GM19372 (cell line): ENCODE data around the gene CALN1.

Experiments
- ATAC-seq: cut with Tn5 transposase; IDR thresholded peaks from one replicate; pipeline ENCODE4 v1.9.1; 2021; ENCODE audit warnings: mild to moderate bottlenecking, low read depth, moderate library complexity; ENCODE audit not compliant: unreplicated experiment

Gene CALN1

DNA sequence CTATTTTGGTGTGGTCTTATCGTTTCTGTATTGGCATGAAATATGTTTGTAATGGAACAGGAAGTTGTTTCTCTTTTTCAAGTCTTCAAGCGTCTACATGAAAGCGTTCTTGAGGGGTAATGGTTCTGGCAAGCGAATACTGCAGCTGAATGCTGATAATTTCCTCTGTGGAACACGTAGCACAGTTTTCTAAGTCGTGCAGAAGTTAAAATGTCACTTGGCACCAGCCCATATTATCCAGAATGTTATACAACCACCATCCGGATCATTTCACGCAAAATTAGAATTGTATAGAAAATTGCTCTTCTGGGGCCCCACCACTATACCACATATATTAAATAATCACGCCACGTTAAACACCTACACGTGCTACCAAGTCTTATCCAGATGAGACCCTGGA is 354.3 kb downstream of the CALN1 start:
- no peak for ATAC-seq

DNA sequence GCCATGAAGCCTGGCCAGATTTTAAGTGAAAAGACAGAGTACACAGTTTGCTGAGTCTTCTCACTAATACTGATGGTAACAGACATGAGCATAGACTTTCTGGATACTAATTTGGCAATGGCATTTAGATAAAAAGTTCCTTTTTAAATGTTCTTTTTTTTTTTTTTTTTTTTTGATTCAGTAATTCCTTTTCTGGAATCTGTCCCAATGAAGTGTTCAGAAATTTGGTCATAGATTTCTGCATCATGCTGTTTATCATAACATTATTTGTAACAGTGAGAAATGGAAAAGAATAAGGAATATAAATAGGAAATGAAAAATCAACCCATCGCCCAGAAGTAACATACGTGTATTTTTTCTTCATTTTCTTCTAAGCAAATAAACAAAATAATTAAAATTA is 354.9 kb downstream of the CALN1 start:
- ATAC-seq = no peak

DNA sequence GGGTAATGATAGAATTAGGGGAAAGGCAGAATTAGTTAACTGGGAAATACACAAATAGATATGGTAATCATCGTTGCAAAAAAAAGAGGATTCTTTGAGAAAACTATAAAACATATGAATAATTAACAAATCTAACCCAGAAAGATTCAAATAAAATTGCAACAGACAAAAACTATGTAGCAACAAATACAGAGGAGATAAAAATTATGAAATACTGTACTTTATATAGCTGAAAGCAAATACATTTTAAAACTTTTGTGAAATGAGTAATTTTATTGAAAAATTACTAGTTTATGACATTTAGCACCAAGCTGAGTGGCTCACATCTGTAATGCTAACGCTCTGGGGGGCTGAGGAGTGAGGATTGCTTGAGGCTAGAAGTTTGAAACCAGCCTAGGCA is 356.7 kb downstream of the CALN1 start:
- ATAC-seq = no peak

DNA sequence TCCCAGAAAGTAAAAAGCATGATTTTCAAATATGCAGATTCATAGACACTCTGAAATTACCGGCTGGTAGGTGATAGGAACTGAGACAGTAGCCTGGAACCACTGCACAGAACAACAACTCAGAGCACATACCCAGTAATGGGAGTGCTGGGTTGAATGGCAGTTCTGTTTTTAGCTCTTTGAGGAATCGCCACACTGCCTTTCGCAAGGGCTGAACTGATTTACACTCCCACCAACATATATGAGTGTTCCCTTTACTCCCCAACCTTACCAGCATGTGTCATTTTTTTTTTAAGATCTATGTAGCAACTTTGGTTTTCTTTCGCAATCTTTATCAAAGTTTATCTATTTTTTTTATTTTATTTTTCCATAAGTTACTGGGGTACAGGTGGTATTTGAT is 358.8 kb downstream of the CALN1 start:
- ATAC-seq = no peak

DNA sequence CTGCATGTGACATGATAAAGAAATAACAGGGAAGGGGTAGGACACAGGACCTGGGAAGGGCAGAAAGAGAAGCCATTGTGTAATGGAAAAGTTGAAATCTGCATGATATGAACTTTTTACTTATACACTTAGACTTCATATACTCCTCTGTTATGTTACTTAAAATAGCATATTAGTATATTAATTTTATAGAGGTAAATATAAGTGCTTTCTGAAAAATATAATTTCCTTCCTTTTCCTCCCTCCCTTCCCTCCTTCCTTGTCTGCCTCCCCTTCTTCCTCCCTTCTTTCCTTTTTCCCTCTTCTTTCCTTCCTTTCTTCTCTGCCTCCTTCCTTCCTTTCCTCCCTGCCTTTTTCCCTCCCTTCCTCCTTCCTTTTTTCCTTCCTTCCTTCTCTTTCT is 363.7 kb downstream of the CALN1 start:
- ATAC-seq = no peak

DNA sequence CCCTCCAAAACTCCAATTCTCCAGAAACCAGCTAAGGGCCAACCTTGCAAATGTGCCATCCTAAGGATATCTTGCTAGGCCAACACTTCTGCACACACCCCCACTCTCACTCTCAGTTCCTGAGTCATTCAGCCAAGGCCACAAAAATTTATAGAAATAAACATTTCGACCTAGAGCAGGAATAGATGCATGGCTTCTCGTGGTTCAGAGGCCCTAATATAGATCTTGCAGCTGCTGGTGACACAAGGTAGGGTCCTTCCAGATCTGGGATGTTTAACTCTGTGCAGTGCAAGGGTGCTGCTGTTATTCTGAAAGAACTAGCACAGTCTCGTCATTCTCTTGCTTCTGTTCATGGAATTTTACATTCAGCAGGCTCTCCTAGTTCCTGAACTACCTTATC is 369.3 kb downstream of the CALN1 start:
- ATAC-seq = no peak

DNA sequence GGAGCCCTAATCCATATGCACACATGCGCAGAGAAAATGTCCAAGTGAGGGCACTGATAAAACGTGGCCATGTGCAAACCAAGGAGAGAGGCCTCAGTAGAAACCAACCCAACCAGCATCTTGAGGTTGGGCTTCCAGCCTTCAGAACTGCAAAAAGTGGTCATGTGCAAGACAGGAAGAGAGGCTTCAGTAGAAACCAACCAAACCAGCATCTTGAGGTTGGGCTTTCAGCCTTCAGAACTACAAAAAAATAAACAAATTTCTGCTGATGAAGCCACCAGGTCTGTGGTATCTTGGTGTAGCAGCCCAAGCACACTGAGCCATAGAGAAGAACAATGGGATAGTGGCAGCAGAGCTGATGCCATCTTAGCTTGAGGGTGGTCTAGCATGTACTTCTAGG is 371.5 kb downstream of the CALN1 start:
- ATAC-seq = no peak

DNA sequence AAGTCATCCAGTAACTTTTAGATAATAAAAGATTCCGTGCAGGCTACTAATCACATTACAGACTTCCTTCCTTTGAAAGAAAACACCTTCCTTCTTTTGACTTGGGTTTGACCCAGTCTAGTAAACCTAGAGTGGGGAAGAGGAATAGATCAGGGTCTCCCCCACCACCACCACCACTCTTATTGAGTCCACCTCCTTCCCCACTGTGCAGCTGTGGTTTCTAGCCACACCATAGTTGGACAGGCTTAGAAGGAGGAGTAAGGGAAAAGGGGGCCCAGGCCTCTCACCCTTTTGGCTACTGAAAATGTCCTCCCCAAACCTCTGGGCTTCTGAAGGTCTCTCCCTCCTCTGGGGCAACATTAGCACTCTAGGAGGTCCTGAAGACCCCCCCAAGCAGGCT is 372.7 kb downstream of the CALN1 start:
- no peak for ATAC-seq

DNA sequence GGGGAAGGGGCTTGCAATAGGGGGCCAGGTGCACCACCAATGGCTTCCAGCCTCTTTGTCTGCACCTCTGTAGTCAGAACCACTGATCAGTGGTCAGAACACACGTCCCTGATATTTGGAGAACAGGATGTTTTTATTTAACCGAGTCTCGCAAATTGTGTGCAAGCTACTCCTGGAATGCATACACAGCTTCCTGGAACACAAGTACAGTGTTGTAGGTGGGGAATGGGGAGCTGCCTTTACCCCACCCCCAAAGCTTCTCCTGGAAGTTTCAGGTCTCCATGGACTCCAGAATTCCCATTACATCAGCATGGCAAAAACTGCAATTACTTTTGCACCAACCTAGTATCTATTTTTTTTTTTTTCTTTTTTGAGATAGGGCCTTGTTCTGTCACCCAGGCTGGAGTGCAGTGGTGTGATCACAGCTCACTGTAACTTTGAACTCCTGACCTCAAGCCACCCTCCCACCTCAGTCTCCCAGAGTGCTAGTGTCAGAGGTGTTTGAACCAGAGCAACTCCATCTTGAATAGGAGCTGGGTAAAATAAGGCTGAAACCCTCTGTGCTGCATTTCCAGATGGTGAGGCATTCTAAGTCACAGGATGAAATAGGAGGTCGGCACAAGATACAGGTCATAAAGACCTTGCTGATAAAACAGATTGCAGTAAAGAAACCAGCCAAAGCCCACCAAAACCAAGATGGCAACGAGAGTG is 374.0 kb downstream of the CALN1 start:
- ATAC-seq = no peak

DNA sequence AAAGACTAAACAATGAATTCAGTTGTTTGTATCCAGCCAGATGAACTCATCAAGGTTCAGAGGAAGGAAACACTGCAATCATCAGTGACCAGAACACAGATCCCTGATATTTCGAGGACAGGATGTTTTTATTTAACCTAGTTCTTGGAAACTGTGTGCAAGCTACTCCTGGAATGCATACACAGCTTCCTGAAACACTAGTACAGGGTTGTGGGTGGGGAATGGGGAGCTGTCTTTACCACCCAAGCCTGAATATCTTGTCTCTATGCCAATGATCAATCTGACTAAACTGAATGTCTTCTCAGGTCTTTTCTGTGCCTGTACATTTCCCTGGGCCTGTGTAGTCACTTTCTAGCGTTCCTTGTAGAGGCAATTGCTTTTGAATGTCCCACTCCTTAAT is 374.6 kb downstream of the CALN1 start:
- ATAC-seq = no peak

DNA sequence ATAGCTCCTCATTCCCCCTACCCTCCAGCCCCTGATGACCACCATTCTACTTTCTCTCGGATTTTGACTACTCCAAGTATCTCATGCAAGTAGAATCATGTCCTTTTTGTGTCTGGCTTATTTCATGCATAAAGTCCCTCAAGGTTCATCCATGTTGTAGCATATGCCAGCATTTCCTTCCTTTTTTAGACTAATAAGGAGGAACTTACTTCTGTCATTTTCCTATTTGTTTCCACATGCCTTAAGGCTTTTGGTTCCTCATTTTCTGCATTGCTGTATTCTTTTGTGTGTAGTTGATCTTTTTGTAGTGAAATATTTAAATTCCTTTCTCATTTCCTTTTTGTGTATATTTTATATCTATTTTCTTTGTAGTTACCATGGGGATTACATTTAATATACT is 376.9 kb downstream of the CALN1 start:
- no peak for ATAC-seq

DNA sequence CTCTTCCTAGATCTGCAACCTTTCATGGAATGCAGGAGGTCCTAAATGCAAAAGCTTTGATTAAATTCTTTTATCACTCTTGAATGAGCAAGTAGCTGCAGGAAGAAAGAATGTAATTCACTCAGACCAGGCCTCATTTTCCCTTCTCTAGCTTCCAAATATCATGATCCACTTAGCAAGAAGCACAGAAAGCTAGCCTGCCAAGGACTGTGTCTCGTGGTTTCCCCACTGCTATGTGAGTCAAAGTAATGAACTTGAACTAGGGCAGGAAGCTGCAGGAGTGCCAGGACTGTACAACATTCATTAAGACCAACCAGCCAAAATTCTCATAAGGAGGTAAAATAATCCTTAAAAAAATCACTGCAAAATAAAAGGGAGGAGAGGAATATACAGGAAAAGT is 379.2 kb downstream of the CALN1 start:
- no peak for ATAC-seq

DNA sequence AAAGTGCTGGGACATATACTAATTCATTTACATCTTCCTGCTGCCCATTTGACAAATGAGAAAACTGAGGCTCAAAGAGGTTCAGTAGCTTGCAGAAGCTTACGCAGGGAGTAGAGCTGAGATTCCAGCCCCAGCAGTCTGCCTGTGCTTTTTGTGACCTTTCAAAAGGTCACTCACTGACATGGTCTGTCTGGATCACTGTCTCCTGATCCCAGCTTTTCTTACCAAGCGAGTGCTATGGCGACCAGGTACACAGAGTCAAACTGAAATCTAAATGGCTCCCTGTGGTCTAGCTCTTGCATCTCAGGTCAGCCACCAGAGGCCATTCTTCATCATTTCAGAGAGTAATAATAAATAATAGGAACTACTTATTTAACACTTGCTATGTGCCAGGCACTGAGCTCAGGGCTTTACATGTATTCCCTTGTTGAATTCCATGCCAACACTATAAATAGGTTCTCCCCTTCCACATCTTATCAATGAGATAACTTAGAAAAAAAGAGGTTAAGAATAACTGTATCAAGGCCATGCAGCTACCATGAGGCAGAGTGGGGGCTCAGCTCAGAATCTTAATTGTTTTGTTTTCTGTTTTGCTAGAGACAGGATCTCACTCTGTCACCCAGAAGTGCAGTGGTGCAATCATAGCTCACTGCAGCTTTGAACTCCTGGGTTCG is 381.0 kb downstream of the CALN1 start:
- ATAC-seq = no peak

DNA sequence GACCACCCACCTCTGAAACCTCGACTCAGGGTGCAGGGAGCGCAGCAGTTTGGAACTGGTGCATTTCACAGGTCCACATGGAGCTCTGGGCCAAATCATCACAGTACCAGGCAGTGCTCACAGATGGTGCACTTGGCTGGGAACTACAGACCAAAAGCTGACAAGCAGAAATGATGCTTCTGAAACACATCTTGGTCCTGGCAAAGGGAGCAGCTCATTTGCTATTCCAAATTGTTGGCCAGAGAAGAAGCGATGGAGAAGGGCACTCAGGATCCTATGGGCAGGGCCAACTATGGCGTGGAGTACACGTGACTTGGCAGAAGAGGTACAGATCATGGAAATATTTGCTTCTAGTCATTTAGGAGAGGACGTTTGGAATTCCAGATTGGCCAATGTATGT is 383.9 kb downstream of the CALN1 start:
- no peak for ATAC-seq

DNA sequence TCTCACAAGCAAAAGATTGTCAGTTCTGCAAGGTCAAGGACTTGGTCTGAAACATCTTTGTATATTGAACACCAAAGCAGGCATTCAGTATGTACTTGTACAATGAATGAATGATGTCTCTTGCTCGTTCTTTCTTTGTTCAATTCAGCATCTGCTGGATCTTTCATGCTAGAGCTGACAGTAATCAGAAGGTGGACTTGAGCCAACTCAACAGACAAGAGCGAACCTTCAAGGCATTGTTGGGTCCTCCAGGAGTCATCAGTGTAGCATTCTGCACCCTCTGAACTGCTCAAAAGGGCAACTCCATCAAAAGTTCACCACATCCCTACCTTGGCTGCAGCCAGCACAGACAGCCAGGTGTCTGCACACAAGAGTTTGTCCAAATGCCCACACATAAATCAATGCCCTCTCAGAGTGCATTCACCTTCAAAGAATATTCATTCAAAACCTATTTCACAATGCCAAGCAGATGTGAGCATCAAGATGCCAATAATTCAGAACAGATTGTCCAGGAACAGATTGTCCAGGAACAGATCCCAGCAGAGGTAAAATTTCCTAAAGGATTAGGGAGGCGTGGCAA is 386.7 kb downstream of the CALN1 start:
- no peak for ATAC-seq

DNA sequence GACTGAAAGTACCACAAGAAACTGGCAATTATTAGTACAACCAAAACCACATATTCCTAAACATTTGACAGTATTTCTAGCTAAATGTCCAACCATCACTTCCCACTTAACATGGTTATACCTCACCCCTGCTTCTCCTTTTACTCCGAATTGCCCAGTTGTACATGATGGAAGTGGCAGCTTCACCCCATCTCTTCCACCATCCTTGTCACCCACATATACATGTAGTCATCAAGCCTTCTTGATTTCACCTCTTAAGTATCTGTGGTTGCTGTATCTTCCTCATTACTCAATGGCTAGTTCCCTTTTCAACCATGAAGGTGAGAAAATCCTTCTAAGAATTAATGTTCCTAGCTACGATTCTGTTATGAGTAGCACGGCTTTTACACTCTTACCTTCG is 388.2 kb downstream of the CALN1 start:
- ATAC-seq = no peak

DNA sequence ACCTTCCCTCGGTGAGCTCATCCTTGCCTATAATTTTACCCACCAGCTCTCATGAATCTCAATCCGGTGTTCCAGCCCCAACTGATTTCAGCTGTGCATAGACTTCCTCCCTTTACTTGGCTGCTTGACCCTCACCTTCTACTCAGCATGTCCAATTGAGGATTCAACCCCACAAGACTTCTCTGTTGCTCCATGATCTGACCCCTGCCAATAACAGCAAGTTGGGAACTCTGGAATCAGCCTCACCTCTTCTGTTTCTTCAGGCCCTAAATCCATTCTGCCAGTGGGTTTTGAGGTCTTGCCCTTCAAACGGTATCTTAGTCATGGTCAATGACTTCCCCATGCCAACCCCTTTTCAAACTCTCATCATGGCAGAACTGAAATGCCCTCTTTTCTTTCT is 390.4 kb downstream of the CALN1 start:
- ATAC-seq = no peak

DNA sequence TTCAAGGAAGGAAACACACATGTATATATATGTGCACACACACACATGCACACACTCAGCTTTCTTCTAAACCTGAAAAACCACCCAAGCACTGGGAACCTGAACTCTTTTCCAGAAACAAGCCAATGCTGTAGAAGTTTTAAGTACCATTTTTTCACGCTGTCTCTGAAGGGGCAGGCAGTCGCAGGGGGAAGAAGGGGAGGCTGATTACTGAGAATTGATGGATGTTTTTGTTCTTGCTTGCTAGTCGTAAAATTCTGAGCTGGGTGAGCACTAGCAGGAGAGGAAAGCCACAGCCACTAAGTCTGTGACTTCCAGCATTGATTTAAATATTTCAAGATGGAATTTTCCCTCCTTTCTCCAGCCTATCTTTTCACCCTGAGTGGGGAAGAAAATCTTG is 391.8 kb downstream of the CALN1 start:
- ATAC-seq = no peak

DNA sequence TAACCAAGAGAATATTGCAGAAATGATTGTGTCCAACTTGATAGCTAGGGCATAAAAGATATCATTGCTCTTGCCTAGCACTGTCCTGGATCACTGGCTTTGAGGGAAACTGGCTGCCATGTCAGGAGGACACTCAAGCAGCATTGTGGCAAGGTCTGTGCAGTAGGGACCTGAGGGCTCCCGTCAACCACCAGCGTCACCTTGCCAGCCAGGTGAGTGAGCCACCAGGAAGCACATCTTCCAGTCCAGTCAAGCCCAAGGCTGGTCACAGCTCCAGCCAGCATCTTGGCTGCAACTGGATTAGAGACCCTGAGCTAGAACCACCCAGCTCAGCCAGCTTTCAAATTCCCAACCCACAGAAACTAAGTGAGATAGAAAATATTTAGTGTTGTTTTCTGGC is 392.7 kb downstream of the CALN1 start:
- no peak for ATAC-seq

DNA sequence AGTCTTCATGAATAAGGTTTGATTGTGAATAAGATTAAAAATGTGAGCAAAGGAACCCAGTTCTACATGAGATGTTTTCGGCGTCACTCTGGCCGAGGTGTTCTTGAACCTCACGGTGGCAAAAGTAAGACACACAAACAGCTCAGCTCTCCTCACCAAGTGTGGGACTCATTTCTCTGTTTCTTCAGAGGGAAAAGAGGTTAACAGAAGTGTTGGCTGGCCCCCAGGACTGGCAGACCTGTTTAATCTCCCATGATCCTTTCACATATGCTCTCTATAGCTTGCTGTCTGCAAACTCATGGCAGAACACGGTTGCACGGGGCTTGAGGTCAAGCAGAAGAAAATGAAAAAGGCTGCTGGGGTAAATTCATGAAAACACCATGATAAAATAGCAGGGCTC is 394.4 kb downstream of the CALN1 start:
- no peak for ATAC-seq

DNA sequence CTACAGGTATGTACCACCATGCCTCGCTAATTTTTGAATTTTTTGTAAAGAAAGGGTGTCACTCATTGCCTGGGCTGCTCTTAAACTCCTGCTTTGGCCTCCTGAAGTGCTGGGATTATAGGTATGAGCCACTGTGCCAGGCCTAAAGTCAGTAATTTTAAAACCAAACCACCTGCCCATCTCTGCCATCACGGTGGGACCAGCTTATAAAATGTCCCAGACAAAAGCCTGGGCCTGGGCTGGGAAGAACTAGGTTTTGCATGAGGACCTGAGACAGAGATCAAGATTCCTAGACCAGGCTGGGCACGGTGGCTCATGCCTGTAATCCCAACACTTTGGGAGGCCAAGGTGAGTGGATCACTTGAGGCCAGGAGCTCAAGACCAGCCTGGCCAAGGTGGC is 395.6 kb downstream of the CALN1 start:
- ATAC-seq = no peak

DNA sequence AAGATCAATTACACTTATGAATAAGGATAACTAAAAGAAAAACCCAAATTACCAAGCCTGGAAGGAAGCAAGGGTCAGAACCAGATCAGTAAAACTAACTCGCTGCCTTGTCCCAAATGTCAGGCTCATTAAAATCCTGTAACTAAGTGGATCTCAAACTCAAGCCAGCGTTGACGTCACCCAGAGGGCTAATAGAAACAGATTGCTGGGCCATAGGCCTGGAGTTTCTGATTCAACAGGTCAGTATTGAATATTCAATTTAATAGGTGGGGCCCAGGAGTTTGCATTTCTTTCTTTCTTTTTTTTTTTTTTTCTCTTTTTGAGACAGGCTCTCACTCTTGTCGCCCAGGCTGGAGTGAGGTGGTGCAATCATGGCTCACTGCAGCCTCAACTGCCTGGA is 397.0 kb downstream of the CALN1 start:
- ATAC-seq = no peak
